ENCODE measurements around the gene GARS1. TPM values are rescaled to one million over a fixed set of nuclear protein-coding genes. Genes with fewer than 3 reads are reported as not detected.

GARS1 gene
- total and polyA plus RNA-seq, 2 donors from 2014 or later = 84.3 to 104 TPM

- no peak for TF ChIP-seq CTCF (IDR thresholded peaks at IDR 0.05; ENCODE audit: borderline replicate concordance, extremely low read depth, insufficient read depth)
- no peak for FAIRE-seq
- no peak overlapping the region for H3K27ac ChIP-seq (ENCODE audit: low read depth in 2 of 2, low read length in 2 of 2)
- H3K9ac ChIP-seq (ENCODE audit: low read length in 3 of 3) = no peak overlapping the region
- no peak overlapping the region for H3K4me3 ChIP-seq (ENCODE audit: low read length in 3 of 3)
- DNase-seq = peak in 1 of 5 donors; percentile 45
- intact Hi-C loops (cut with DNase I) = no loop called here
- no peaks in the 10 kb centered on the region for H3K27me3 ChIP-seq (ENCODE audit: control insufficient read depth, insufficient read depth, low read length)
- H3K36me3 ChIP-seq (ENCODE audit: control insufficient read depth in 2 of 3, insufficient read depth in 3 of 3, low read length in 3 of 3) = no peaks in the 10 kb centered on the region
- no peaks in the 10 kb centered on the region for H3K9me3 ChIP-seq (ENCODE audit: control insufficient read depth in 2 of 3, insufficient read depth in 1 of 3, low read length in 3 of 3)
- no peaks in the 10 kb centered on the region for H3K4me1 ChIP-seq (ENCODE audit: control insufficient read depth in 2 of 3, insufficient read depth in 2 of 3, low read depth in 1 of 3, low read length in 3 of 3)
Observed at GRCh38 chr7:30654296-30655090, 59.8 kb downstream of the GARS1 start.

DNA sequence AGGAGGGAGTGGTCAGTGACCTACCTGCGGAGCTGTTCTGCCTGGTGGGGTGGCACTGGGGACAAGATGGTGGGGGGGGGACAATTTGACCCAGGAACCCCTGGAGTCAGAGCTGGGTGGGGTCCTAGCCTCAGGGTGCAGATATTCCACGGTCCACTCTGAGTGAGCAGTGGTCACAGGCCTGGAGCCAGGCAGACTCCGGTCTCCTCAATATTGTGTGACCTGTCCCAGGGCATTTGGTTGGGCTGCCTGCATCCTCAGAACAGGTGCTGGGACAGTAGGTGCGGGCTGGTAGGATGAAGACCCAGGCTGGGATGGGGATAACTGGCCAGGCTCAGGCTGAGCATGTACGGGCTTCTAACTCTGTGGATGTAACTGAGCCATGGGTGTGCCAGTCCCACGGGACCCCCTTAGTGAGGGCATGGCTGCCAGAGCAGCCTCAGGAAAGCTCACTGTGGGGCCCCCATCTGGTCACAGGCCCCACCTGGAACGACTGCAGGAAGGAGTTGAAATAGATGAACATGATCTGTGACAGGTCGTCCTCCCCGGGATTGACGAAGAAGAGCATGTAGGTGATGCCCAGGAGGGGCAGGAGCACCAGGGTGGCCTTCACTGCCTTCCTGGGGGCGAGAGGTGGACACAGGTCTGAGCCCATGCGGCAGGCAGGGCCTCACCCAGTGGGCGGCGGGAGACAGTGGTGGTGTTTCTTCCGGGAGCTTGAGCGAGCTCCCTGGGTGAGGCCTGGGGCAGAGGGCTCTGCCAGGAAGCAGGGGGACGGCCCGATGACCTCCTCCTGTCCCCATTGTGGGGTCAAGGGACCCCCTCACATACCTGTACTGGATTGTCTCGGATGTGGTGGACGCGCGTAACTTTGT, 60.7 kb downstream of the GARS1 start:
- DNase-seq = peak in 1 of 5 donors; percentile 52

More for the DNA sequence above, 60.7 kb downstream of the GARS1 start:
- H3K4me1 ChIP-seq (ENCODE audit: control insufficient read depth in 2 of 3, insufficient read depth in 2 of 3, low read depth in 1 of 3, low read length in 3 of 3) = no peaks in the 10 kb centered on the region
- H3K4me3 ChIP-seq (ENCODE audit: low read length in 3 of 3) = no peak overlapping the region
- intact Hi-C loops (cut with DNase I) = no loop called here
- H3K9ac ChIP-seq (ENCODE audit: low read length in 3 of 3) = no peak overlapping the region
- no peak overlapping the region for H3K27ac ChIP-seq (ENCODE audit: low read depth in 2 of 2, low read length in 2 of 2)
- no peaks in the 10 kb centered on the region for H3K9me3 ChIP-seq (ENCODE audit: control insufficient read depth in 2 of 3, insufficient read depth in 1 of 3, low read length in 3 of 3)
- no peak for TF ChIP-seq CTCF (IDR thresholded peaks at IDR 0.05; ENCODE audit: borderline replicate concordance, extremely low read depth, insufficient read depth)
- no peaks in the 10 kb centered on the region for H3K36me3 ChIP-seq (ENCODE audit: control insufficient read depth in 2 of 3, insufficient read depth in 3 of 3, low read length in 3 of 3)
- H3K27me3 ChIP-seq (ENCODE audit: control insufficient read depth, insufficient read depth, low read length) = no peaks in the 10 kb centered on the region
- FAIRE-seq = no peak

All from kidney (tissue), 14 donors.